ENCODE measurements around the gene ADCY5. TPM values are rescaled to one million over a fixed set of nuclear protein-coding genes. Genes with fewer than 3 reads are reported as not detected.
A peak's percentile ranks its signal among the peaks of the same experiment; 100 is the strongest.

The ADCY5 gene
- total RNA-seq, 1 donor from 2014 or later = 27.8 TPM

GRCh38 chr3:123286308-123287023 is 162.4 kb downstream of the ADCY5 start:
- peak; percentile 32 for DNase-seq (ENCODE audit: low spot score)

GRCh38 chr3:123285931-123286307 is 163.0 kb downstream of the ADCY5 start:
- no peak for DNase-seq (ENCODE audit: low spot score)

- DNase-seq (ENCODE audit: low spot score) = no peak
Observed at GRCh38 chr3:123285479-123285878, 163.4 kb downstream of the ADCY5 start.

GRCh38 chr3:123285066-123285465 is 163.8 kb downstream of the ADCY5 start:
- no peak for DNase-seq (ENCODE audit: low spot score)

- DNase-seq (ENCODE audit: low spot score) = no peak
Observed at GRCh38 chr3:123284399-123285010, 164.4 kb downstream of the ADCY5 start.

GRCh38 chr3:123283657-123284398 is 165.1 kb downstream of the ADCY5 start:
- no peak for DNase-seq (ENCODE audit: low spot score)

- no peak for DNase-seq (ENCODE audit: low spot score)
Observed at GRCh38 chr3:123283074-123283473, 165.8 kb downstream of the ADCY5 start.

GRCh38 chr3:123282461-123282860 is 166.4 kb downstream of the ADCY5 start:
- no peak for DNase-seq (ENCODE audit: low spot score)

GRCh38 chr3:123281929-123282328 is 167.0 kb downstream of the ADCY5 start:
- no peak for DNase-seq (ENCODE audit: low spot score)

- no peak for DNase-seq (ENCODE audit: low spot score)
Observed at GRCh38 chr3:123281406-123281805, 167.5 kb downstream of the ADCY5 start.

GRCh38 chr3:123279121-123279520 is 169.8 kb downstream of the ADCY5 start:
- DNase-seq (ENCODE audit: low spot score) = no peak

GRCh38 chr3:123278446-123278845 is 170.4 kb downstream of the ADCY5 start:
- no peak for DNase-seq (ENCODE audit: low spot score)

GRCh38 chr3:123277106-123277505 is 171.8 kb downstream of the ADCY5 start:
- no peak for DNase-seq (ENCODE audit: low spot score)

- DNase-seq (ENCODE audit: low spot score) = no peak
Observed at GRCh38 chr3:123276346-123277006, 172.4 kb downstream of the ADCY5 start.

GRCh38 chr3:123275691-123276090 is 173.2 kb downstream of the ADCY5 start:
- DNase-seq (ENCODE audit: low spot score) = no peak

- DNase-seq (ENCODE audit: low spot score) = no peak
Observed at GRCh38 chr3:123272547-123272946, 176.3 kb downstream of the ADCY5 start.

GRCh38 chr3:123271466-123272159 is 177.3 kb downstream of the ADCY5 start:
- no peak for DNase-seq (ENCODE audit: low spot score)

GRCh38 chr3:123270818-123271217 is 178.1 kb downstream of the ADCY5 start:
- DNase-seq (ENCODE audit: low spot score) = no peak

GRCh38 chr3:123267821-123268220 is 181.1 kb downstream of the ADCY5 start:
- no peak for DNase-seq (ENCODE audit: low spot score)

- DNase-seq (ENCODE audit: low spot score) = no peak
Observed at GRCh38 chr3:123263941-123264340, 184.9 kb downstream of the ADCY5 start.

- no peak for DNase-seq (ENCODE audit: low spot score)
Observed at GRCh38 chr3:123262868-123263267, 186.0 kb downstream of the ADCY5 start.

GRCh38 chr3:123262226-123262625 is 186.7 kb downstream of the ADCY5 start:
- DNase-seq (ENCODE audit: low spot score) = no peak

Measured in ureter (tissue), 1 donor.